Activated T-cell treated with anti-CD3 and anti-CD28 coated beads, Interleukin-2, amount 50 U/mL, for 24 hours (primary cell): ENCODE measurements around the gene DOP1A.

Experiments used
- DNase-seq: peaks from one replicate; pipeline ENCODE4 v3.0.0-alpha.2; 2020
- H3K27ac Mint-ChIP-seq: 2 replicates; pipeline ENCODE4 v1.8.0; 2020; ENCODE audit warnings: mild to moderate bottlenecking, mixed read lengths
- H3K27me3 Mint-ChIP-seq: 2 replicates; pipeline ENCODE4 v1.8.0; 2020; ENCODE audit warnings: mixed read lengths
- H3K36me3 Mint-ChIP-seq: 2 replicates; pipeline ENCODE4 v1.8.0; 2020; ENCODE audit warnings: low read depth, mixed read lengths
- H3K4me1 Mint-ChIP-seq: 2 replicates; pipeline ENCODE4 v1.8.0; 2020; ENCODE audit warnings: low read depth, mixed read lengths
- H3K4me3 Mint-ChIP-seq: 2 replicates; pipeline ENCODE4 v1.8.0; 2020; ENCODE audit warnings: mild to moderate bottlenecking, moderate library complexity, mixed read lengths
- H3K9me3 Mint-ChIP-seq: 2 replicates; pipeline ENCODE4 v1.8.0; 2020; ENCODE audit warnings: mixed read lengths

DOP1A gene

DNA sequence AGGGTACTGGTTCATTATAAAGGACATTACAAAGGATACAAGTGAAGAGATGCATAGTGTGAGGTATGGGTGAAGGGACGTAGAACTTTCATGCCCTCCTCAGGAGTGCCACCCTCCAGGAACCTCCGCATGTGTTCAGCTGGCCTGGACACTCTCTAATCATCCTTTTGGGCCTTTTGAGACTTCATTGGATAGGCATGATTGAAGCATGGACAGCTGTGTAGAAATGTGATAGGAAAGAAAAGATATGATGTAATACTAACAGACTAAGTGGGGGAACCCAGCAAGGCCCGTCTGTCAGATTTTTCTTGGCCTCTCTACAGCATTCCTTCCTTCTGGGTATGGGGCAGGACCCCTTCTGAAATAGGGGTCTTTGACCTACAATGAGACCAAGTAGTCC lies 31.1 kb downstream of the DOP1A start:
- Mint-ChIP-seq H3K27ac (no peak overlapping the region), H3K27me3 (no peaks in the 10 kb centered on the region), H3K4me3 (no peak overlapping the region), H3K36me3 (peaks cover 65% of the 10 kb centered on the region), H3K9me3 (peaks cover 4% of the 10 kb centered on the region), H3K4me1 (peaks cover 11% of the 10 kb centered on the region)
- DNase-seq: no peak

DNA sequence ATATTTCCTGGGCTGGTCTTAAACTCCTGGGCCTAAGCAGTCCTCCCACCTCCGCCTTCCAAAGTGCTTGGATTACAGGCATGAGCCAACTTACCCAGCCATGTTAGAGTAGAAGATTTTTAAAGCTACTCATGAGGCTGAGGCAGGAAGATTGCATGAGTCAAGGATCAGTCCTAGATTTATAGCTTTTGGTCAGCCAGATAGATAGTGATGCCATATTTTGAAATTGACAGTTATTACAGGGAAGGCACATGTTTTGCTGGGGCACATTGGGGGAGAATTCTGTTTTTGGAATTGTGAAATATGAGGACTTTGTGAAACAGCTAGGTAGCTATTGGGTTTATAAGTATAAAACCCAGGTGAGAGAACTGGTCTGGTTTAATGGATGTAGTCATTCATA lies 40.9 kb downstream of the DOP1A start:
- DNase-seq: no peak
- Mint-ChIP-seq H3K27ac (no peak overlapping the region), H3K4me3 (no peak overlapping the region), H3K4me1 (no peaks in the 10 kb centered on the region), H3K27me3 (no peaks in the 10 kb centered on the region), H3K36me3 (peaks cover 58% of the 10 kb centered on the region), H3K9me3 (peaks cover 12% of the 10 kb centered on the region)

GRCh38 chr6:83113258-83113657 lies 45.8 kb downstream of the DOP1A start:
- H3K9me3 Mint-ChIP-seq: no peaks in the 10 kb centered on the region
- DNase-seq: no peak
- H3K4me3 Mint-ChIP-seq: no peak overlapping the region
- H3K36me3 Mint-ChIP-seq: peaks cover 47% of the 10 kb centered on the region
- H3K4me1 Mint-ChIP-seq: no peaks in the 10 kb centered on the region
- H3K27ac Mint-ChIP-seq: no peak overlapping the region
- H3K27me3 Mint-ChIP-seq: no peaks in the 10 kb centered on the region

GRCh38 chr6:83114164-83114563 lies 46.7 kb downstream of the DOP1A start:
- Mint-ChIP-seq H3K27ac (no peak overlapping the region), H3K36me3 (peaks cover 44% of the 10 kb centered on the region), H3K4me3 (no peak overlapping the region), H3K27me3 (no peaks in the 10 kb centered on the region), H3K9me3 (no peaks in the 10 kb centered on the region), H3K4me1 (no peaks in the 10 kb centered on the region)
- DNase-seq: no peak

- Mint-ChIP-seq H3K27me3 (no peaks in the 10 kb centered on the region), H3K27ac (no peak overlapping the region), H3K4me1 (no peaks in the 10 kb centered on the region), H3K9me3 (no peaks in the 10 kb centered on the region), H3K4me3 (no peak overlapping the region), H3K36me3 (peaks cover 39% of the 10 kb centered on the region)
- no peak for DNase-seq
Measured at GRCh38 chr6:83117802-83118201, 50.3 kb downstream of the DOP1A start.

DNA sequence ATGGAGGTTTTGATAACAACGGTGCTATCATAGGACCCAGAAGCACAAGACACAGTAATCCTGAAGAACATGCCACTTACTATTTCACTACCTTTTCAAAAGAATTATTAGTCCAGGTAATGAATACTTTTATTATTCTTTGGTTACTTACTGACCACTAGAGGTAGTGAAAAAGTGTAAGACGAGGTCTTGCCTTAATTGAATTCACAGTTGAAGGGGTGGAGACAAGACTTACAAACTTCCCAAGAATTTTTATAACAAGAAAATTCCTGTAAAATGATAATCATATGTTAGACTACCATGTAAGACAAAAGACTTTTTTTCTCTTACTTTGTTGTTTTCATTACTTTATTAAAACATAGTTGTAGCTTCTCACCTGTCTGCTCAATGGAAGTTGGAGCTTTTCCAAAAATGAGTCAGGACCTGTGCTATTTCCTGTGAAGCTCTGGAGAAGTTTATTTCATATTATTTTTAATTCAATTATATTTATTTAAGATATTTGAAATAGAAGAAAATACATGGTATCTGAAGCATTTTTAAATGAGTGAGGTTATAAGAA lies 52.4 kb downstream of the DOP1A start:
- H3K27me3 Mint-ChIP-seq: no peaks in the 10 kb centered on the region
- H3K27ac Mint-ChIP-seq: no peak overlapping the region
- DNase-seq: no peak
- no peaks in the 10 kb centered on the region for H3K9me3 Mint-ChIP-seq
- H3K36me3 Mint-ChIP-seq: peaks cover 50% of the 10 kb centered on the region
- H3K4me3 Mint-ChIP-seq: no peak overlapping the region
- no peaks in the 10 kb centered on the region for H3K4me1 Mint-ChIP-seq

DNA sequence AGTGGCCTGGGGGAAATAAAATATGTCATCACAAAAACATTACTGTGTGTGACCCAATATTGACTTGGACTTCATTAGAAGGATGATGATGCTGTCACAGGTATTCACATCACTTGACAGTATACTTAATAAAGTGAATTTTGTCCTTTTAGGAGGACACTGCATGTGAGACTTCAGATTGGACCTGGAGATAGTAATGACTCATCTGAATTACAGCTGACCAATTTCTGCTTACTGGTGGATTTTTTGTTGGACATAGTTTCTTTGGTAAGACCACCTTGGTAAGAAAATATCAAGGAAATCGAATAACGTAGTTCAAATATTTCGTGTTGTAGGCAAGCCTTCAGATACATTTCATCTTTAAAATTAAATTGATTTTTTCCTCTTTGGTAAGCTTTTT lies 57.1 kb downstream of the DOP1A start:
- no peaks in the 10 kb centered on the region for H3K4me1 Mint-ChIP-seq
- no peak overlapping the region for H3K27ac Mint-ChIP-seq
- H3K9me3 Mint-ChIP-seq: no peaks in the 10 kb centered on the region
- no peaks in the 10 kb centered on the region for H3K27me3 Mint-ChIP-seq
- no peak overlapping the region for H3K4me3 Mint-ChIP-seq
- no peak for DNase-seq
- H3K36me3 Mint-ChIP-seq: peaks cover 79% of the 10 kb centered on the region

DNA sequence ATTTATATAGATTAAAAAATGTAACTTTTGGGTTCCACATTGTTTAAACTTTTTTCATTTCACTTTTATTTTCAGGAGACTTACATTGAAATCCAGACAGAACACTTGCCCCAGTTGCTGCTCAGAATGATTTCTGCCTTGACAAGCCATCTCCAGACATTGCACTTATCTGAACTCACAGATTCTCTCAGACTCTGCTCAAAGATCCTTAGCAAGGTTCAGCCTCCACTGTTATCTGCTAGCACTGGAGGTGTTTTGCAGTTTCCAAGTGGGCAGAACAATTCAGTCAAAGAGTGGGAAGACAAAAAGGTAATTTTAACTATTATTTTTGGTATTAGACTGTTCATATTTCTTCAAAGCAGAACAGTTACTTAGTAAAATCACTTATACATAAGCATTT lies 58.0 kb downstream of the DOP1A start:
- no peak for DNase-seq
- Mint-ChIP-seq H3K27me3 (no peaks in the 10 kb centered on the region), H3K4me1 (no peaks in the 10 kb centered on the region), H3K9me3 (no peaks in the 10 kb centered on the region), H3K4me3 (no peak overlapping the region), H3K36me3 (peaks cover 81% of the 10 kb centered on the region), H3K27ac (no peak overlapping the region)

- H3K27me3 Mint-ChIP-seq: no peaks in the 10 kb centered on the region
- no peaks in the 10 kb centered on the region for H3K9me3 Mint-ChIP-seq
- H3K4me1 Mint-ChIP-seq: no peaks in the 10 kb centered on the region
- peaks cover 80% of the 10 kb centered on the region for H3K36me3 Mint-ChIP-seq
- no peak overlapping the region for H3K4me3 Mint-ChIP-seq
- peak overlapping the region; percentile 2 for H3K27ac Mint-ChIP-seq
- no peak for DNase-seq
Measured at GRCh38 chr6:83126223-83126622, 58.8 kb downstream of the DOP1A start.

GRCh38 chr6:83126807-83127206 lies 59.3 kb downstream of the DOP1A start:
- no peaks in the 10 kb centered on the region for H3K9me3 Mint-ChIP-seq
- no peak for DNase-seq
- H3K4me1 Mint-ChIP-seq: no peaks in the 10 kb centered on the region
- peak overlapping the region; percentile 2 for H3K27ac Mint-ChIP-seq
- no peaks in the 10 kb centered on the region for H3K27me3 Mint-ChIP-seq
- peaks cover 84% of the 10 kb centered on the region for H3K36me3 Mint-ChIP-seq
- H3K4me3 Mint-ChIP-seq: no peak overlapping the region

DNA sequence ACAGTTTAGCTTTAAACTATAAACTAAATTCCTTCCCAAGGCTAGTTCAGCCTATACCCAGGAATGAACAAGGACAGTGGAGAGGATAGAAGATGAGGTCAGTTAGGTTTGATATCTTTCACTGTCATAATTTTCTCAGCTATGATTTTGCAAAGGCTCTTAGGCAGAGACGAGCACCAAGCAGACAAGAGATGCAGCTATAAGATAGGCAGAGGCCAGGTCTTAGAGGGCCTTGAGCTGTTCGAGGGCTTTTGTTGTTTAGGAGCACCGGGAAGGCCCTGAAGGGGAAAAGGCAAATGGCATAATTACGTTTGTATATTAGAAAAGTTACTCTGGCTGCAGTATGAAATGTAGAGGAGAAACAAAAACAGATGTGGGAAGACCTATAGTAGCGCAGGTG lies 59.8 kb downstream of the DOP1A start:
- H3K9me3 Mint-ChIP-seq: no peaks in the 10 kb centered on the region
- H3K36me3 Mint-ChIP-seq: peaks cover 84% of the 10 kb centered on the region
- DNase-seq: no peak
- H3K27ac Mint-ChIP-seq: no peak overlapping the region
- H3K4me3 Mint-ChIP-seq: no peak overlapping the region
- H3K4me1 Mint-ChIP-seq: no peaks in the 10 kb centered on the region
- H3K27me3 Mint-ChIP-seq: no peaks in the 10 kb centered on the region

DNA sequence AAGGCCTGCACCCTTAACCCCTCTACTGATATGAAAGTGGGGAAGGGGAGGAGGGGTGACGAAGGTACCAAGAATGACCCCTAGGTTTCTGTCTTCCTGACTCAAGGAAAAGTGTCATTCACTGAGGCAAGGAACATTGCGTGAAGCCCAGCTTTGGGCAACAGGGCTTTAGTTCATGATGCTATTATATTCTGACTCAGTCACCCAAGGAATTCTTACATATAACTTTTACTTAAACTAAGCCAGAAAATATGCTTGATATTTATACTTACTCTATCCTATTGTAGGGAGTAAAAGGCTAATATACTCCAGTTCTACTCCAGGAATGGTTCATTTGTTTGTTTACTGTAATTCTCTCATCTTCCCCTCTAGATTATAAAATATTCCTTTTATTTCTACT lies 60.5 kb downstream of the DOP1A start:
- no peaks in the 10 kb centered on the region for H3K9me3 Mint-ChIP-seq
- peaks cover 84% of the 10 kb centered on the region for H3K36me3 Mint-ChIP-seq

DNA sequence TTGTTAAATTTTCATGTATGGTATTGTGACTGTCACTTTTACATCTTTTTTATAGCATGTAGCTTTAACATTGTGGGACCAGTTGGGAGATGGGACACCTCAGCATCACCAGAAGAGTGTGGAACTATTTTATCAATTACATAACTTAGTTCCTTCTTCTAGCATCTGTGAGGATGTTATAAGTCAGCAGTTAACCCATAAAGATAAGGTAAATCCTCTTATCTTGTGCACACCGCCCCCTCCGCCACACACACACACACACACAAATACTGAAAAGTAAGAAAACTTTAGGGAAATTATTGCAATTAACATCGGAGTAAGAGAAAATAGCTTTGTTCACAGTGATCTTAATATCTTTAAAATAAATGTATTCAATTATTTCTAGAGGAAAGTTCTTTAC lies 64.7 kb downstream of the DOP1A start:
- H3K27me3 Mint-ChIP-seq: no peaks in the 10 kb centered on the region
- no peaks in the 10 kb centered on the region for H3K9me3 Mint-ChIP-seq
- peaks cover 75% of the 10 kb centered on the region for H3K36me3 Mint-ChIP-seq
- H3K27ac Mint-ChIP-seq: no peak overlapping the region
- no peak overlapping the region for H3K4me3 Mint-ChIP-seq
- no peaks in the 10 kb centered on the region for H3K4me1 Mint-ChIP-seq
- no peak for DNase-seq

More for the DNA sequence above, 60.5 kb downstream of the DOP1A start:
- DNase-seq: no peak
- Mint-ChIP-seq H3K4me1 (no peaks in the 10 kb centered on the region), H3K27me3 (no peaks in the 10 kb centered on the region), H3K27ac (no peak overlapping the region), H3K4me3 (no peak overlapping the region)

DNA sequence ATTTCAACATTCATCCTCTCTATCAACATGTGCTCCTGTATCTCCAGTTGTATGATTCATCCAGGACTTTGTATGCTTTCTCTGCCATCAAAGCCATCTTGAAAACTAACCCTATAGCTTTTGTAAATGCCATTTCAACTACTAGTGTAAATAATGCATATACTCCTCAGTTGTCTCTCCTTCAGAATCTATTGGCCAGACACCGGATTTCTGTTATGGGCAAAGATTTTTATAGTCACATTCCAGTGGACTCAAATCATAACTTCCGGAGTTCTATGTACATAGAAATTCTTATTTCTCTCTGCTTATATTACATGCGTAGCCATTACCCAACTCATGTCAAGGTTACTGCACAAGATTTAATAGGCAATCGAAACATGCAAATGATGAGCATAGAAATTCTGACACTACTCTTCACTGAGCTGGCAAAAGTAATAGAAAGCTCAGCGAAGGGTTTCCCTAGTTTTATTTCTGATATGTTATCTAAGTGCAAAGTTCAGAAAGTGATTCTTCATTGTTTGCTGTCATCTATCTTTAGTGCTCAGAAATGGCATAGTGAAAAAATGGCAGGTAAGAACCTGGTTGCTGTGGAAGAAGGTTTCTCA lies 70.7 kb downstream of the DOP1A start:
- peaks cover 69% of the 10 kb centered on the region for H3K36me3 Mint-ChIP-seq
- H3K9me3 Mint-ChIP-seq: no peaks in the 10 kb centered on the region
- peaks cover 2% of the 10 kb centered on the region for H3K4me1 Mint-ChIP-seq
- H3K27me3 Mint-ChIP-seq: no peaks in the 10 kb centered on the region
- no peak overlapping the region for H3K4me3 Mint-ChIP-seq
- DNase-seq: no peak
- H3K27ac Mint-ChIP-seq: no peak overlapping the region

GRCh38 chr6:83138758-83139157 lies 71.3 kb downstream of the DOP1A start:
- Mint-ChIP-seq H3K36me3 (peaks cover 74% of the 10 kb centered on the region), H3K9me3 (no peaks in the 10 kb centered on the region), H3K4me3 (no peak overlapping the region), H3K4me1 (peaks cover 2% of the 10 kb centered on the region), H3K27me3 (no peaks in the 10 kb centered on the region), H3K27ac (no peak overlapping the region)
- DNase-seq: no peak

- H3K4me3 Mint-ChIP-seq: no peak overlapping the region
- no peak for DNase-seq
- no peaks in the 10 kb centered on the region for H3K27me3 Mint-ChIP-seq
- no peaks in the 10 kb centered on the region for H3K9me3 Mint-ChIP-seq
- peaks cover 71% of the 10 kb centered on the region for H3K36me3 Mint-ChIP-seq
- H3K4me1 Mint-ChIP-seq: no peaks in the 10 kb centered on the region
- no peak overlapping the region for H3K27ac Mint-ChIP-seq
Measured at GRCh38 chr6:83151114-83151513, 83.6 kb downstream of the DOP1A start.
